A549 (cell line): ENCODE measurements around the gene PKN3. TPM values are rescaled to one million over a fixed set of nuclear protein-coding genes. Genes with fewer than 3 reads are reported as not detected.

Source experiments
- ATAC-seq, 2 experiments: fragments of 200-7000 bp in 1 of 2; fragments of >200 bp in 1 of 2; cut with Nextera tagmentation in 1 of 2; cut with Tn5 transposase in 1 of 2; 3 replicates each; pipeline versions ENCODE4 v1.8.0 to v1.9.1; 2018 to 2020; ENCODE audit warnings: mild to moderate bottlenecking in 1 of 2, moderate library complexity in 1 of 2
- CTCF ChIA-PET: fragments of 300-600 bp; sonication (Branson Sonifier 250); formaldehyde crosslinking; extraction: SDS; loops from one replicate; lab custom pipeline; 2021; ENCODE audit warnings: antibody characterized with exemption, inconsistent platforms; lab: Yijun Ruan, JAX
- POLR2A ChIA-PET: fragments of 350-600 bp; formaldehyde crosslinking; extraction: SDS; loops from one replicate; lab custom pipeline; 2021; ENCODE audit warnings: antibody characterized with exemption, inconsistent platforms; lab: Yijun Ruan, JAX
- DNase-seq, 2 experiments: peaks; one replicate each; pipeline versions ENCODE4 v3.0.0 to v3.0.0-alpha.2; 2011 to 2016; ENCODE audit warnings: low read depth in 1 of 2, low spot score in 1 of 2
- FAIRE-seq: peaks from 2 replicates; lab custom pipeline; 2011; peaks lifted over from hg19 to GRCh38; lab: Jason Lieb, UNC
- H3K27ac ChIP-seq, 2 experiments: fragments of >200 bp; sonication (Bioruptor Twin); formaldehyde crosslinking; 3 replicates each; pipeline ENCODE4 v1.5.1; 2016 to 2017
- H3K4me1 ChIP-seq: fragments of >200 bp; sonication (Bioruptor Twin); formaldehyde crosslinking; 3 replicates; pipeline ENCODE4 v1.6.1; 2016
- H3K4me2 ChIP-seq: fragments of >200 bp; sonication (Bioruptor Twin); formaldehyde crosslinking; 3 replicates; pipeline ENCODE4 v1.6.1; 2016
- H3K4me3 ChIP-seq: fragments of >200 bp; sonication (Bioruptor Twin); formaldehyde crosslinking; 3 replicates; pipeline ENCODE4 v1.5.1; 2016
- H3K9me3 ChIP-seq: fragments of >200 bp; sonication (Bioruptor Twin); formaldehyde crosslinking; 3 replicates; pipeline ENCODE4 v1.6.1; 2016
- BHLHE40 ChIP-seq: IDR thresholded peaks from 2 replicates; pipeline ENCODE4 v1.6.1; 2012; ENCODE audit warnings: low read depth, low read length, inconsistent platforms
- CHD2 ChIP-seq: fragments of 150-350 bp; IDR thresholded peaks from 2 replicates; pipeline ENCODE4 v1.6.1; 2014; ENCODE audit warnings: low read length; ENCODE audit not compliant: partially characterized antibody
- CHD4 ChIP-seq: fragments of 200-600 bp; sonication (generic); IDR thresholded peaks from 2 replicates; pipeline ENCODE4 v1.6.1; 2016; ENCODE audit warnings: antibody characterized with exemption, mild to moderate bottlenecking, borderline replicate concordance
- ESRRA ChIP-seq: fragments of 150-350 bp; IDR thresholded peaks from 2 replicates; pipeline ENCODE4 v1.6.1; 2014; ENCODE audit warnings: mild to moderate bottlenecking, low read length, borderline replicate concordance
- FOSB ChIP-seq: fragments of 250-450 bp; sonication (Bioruptor Pico); IDR thresholded peaks from 2 replicates; pipeline ENCODE4 v1.5.0; 2020; ENCODE audit warnings: mild to moderate bottlenecking, moderate library complexity
- JUN ChIP-seq, 2 experiments: fragments of >200 bp; sonication (Bioruptor Twin); formaldehyde crosslinking; IDR thresholded peaks; 2 replicates in 1 of 2; 3 replicates in 1 of 2; pipeline ENCODE4 v1.6.1; 2016 to 2017
- JUNB ChIP-seq: fragments of >200 bp; sonication (Bioruptor Twin); formaldehyde crosslinking; IDR thresholded peaks from 2 replicates; pipeline ENCODE4 v1.6.1; 2016
- KDM1A ChIP-seq: fragments of 200-600 bp; sonication (generic); IDR thresholded peaks from 2 replicates; pipeline ENCODE4 v1.6.1; 2016; ENCODE audit warnings: low read depth, mild to moderate bottlenecking
- MAFK ChIP-seq: fragments of 450-650 bp; IDR thresholded peaks from 2 replicates; pipeline ENCODE4 v1.6.1; 2014; ENCODE audit not compliant: partially characterized antibody
- MAZ ChIP-seq: fragments of 150-350 bp; IDR thresholded peaks from 2 replicates; pipeline ENCODE4 v1.6.1; 2014; ENCODE audit warnings: antibody characterized with exemption, low read depth, low read length, borderline replicate concordance
- MYC ChIP-seq: IDR thresholded peaks from 2 replicates; pipeline ENCODE4 v1.6.1; 2012; ENCODE audit warnings: mild to moderate bottlenecking, inconsistent platforms, low read length, improper control_type of control experiment, borderline replicate concordance
- NFE2L2 ChIP-seq: fragments of 150-350 bp; conservative IDR thresholded peaks from 2 replicates; pipeline ENCODE4 v1.6.1; 2014; ENCODE audit warnings: low read length
- NPAS2 ChIP-seq: fragments of 250-450 bp; sonication (Bioruptor Pico); IDR thresholded peaks from 2 replicates; pipeline ENCODE4 v1.8.0; 2022; ENCODE audit warnings: mild to moderate bottlenecking, moderate library complexity, borderline replicate concordance
- TFCP2L1 ChIP-seq: fragments of 250-450 bp; sonication (Bioruptor Pico); IDR thresholded peaks from 2 replicates; pipeline ENCODE4 v1.5.0; 2021; ENCODE audit warnings: mild to moderate bottlenecking
- TP53 ChIP-seq: fragments of 250-450 bp; sonication (Bioruptor Pico); IDR thresholded peaks from 2 replicates; pipeline ENCODE4 v1.5.0; 2021; ENCODE audit warnings: mild to moderate bottlenecking, moderate library complexity
- ZFP36 ChIP-seq: fragments of 450-650 bp; IDR thresholded peaks from 2 replicates; pipeline ENCODE4 v1.6.1; 2014; ENCODE audit warnings: borderline replicate concordance; ENCODE audit not compliant: partially characterized antibody
- WGBS: methylation state at CpG from one replicate; pipeline ENCODE4 v1.1.6; 2017; ENCODE audit errors: missing lambda C conversion rate; 5-methylcytosine and 5-hydroxymethylcytosine counted together
- polyA plus RNA-seq, 4 experiments: library from polyadenylated mRNA; depleted of rRNA in 3 of 4; stranded (reverse); fragments of >200 nt; fragmentation: RNase III in 1 of 4; extraction: RNeasy Plus Mini Kit Qiagen cat#74134 plus additional on column Dnase treatment in 1 of 4; gene quantifications; 2 replicates in 3 of 4; 3 replicates in 1 of 4; pipeline ENCODE4 v1.2.3, GENCODE V29; 2011 to 2017
- TF ChIP-seq, protein P1 (sequence below): IDR thresholded peaks from 2 replicates; pipeline ENCODE4 v1.6.1; 2012
- TF ChIP-seq, protein P2 (sequence below): fragments of 150-350 bp; IDR thresholded peaks from 2 replicates; pipeline ENCODE4 v1.6.1; 2014; ENCODE audit warnings: low read depth, mild to moderate bottlenecking, low read length
- TF ChIP-seq, protein P3 (sequence below): fragments of 250-450 bp; sonication (Bioruptor Pico); IDR thresholded peaks from 2 replicates; pipeline ENCODE4 v1.5.0; 2021; ENCODE audit warnings: mild to moderate bottlenecking, moderate library complexity, borderline replicate concordance

The PKN3 gene
- polyA plus RNA-seq, 2 of the 4 experiments (the other 2 are of a cell fraction): 9.0 to 14.1 TPM

DNA sequence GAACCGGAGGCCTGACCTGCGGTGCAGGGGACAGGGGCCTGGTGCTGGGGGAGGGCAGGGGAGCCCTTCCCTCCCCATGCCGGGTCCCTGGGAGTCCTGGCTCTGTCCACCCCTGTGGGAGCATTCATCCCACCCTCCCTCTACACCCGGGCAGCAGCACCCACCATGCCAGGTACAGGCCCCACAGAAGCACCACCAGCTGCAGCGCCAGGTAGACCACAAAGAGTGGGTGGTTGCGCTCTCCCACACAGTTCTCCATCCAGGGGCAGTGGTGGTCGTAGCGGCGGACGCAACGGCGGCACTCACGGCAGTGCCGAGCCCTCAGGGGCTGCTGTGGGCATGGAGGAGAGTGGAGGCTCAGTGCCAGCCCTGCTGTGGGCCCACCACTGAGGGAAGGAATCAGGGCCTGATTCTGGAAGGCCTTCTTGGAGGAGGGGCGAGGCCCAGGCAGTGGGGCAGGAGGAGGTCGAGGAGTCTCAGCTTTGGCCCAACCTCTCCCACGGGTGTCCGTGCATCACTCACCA lies 19.2 kb downstream of the PKN3 start (continued):
- TF ChIP-seq, protein P1, sequence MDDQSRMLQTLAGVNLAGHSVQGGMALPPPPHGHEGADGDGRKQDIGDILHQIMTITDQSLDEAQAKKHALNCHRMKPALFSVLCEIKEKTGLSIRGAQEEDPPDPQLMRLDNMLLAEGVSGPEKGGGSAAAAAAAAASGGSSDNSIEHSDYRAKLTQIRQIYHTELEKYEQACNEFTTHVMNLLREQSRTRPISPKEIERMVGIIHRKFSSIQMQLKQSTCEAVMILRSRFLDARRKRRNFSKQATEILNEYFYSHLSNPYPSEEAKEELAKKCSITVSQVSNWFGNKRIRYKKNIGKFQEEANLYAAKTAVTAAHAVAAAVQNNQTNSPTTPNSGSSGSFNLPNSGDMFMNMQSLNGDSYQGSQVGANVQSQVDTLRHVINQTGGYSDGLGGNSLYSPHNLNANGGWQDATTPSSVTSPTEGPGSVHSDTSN: no peak
- TF ChIP-seq CHD2: no peak
- TF ChIP-seq, protein P2, sequence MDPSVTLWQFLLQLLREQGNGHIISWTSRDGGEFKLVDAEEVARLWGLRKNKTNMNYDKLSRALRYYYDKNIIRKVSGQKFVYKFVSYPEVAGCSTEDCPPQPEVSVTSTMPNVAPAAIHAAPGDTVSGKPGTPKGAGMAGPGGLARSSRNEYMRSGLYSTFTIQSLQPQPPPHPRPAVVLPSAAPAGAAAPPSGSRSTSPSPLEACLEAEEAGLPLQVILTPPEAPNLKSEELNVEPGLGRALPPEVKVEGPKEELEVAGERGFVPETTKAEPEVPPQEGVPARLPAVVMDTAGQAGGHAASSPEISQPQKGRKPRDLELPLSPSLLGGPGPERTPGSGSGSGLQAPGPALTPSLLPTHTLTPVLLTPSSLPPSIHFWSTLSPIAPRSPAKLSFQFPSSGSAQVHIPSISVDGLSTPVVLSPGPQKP: no peak
- no peak for TF ChIP-seq ZFP36
- TF ChIP-seq JUN (IDR thresholded peaks at IDR 0.05): no peak
- no peak for TF ChIP-seq TFCP2L1
- TF ChIP-seq JUNB: no peak
- no peak for TF ChIP-seq BHLHE40
- no peak for TF ChIP-seq FOSB (CRISPR knock-in tag)
- TF ChIP-seq MAFK: no peak
- no peak for TF ChIP-seq KDM1A

DNA sequence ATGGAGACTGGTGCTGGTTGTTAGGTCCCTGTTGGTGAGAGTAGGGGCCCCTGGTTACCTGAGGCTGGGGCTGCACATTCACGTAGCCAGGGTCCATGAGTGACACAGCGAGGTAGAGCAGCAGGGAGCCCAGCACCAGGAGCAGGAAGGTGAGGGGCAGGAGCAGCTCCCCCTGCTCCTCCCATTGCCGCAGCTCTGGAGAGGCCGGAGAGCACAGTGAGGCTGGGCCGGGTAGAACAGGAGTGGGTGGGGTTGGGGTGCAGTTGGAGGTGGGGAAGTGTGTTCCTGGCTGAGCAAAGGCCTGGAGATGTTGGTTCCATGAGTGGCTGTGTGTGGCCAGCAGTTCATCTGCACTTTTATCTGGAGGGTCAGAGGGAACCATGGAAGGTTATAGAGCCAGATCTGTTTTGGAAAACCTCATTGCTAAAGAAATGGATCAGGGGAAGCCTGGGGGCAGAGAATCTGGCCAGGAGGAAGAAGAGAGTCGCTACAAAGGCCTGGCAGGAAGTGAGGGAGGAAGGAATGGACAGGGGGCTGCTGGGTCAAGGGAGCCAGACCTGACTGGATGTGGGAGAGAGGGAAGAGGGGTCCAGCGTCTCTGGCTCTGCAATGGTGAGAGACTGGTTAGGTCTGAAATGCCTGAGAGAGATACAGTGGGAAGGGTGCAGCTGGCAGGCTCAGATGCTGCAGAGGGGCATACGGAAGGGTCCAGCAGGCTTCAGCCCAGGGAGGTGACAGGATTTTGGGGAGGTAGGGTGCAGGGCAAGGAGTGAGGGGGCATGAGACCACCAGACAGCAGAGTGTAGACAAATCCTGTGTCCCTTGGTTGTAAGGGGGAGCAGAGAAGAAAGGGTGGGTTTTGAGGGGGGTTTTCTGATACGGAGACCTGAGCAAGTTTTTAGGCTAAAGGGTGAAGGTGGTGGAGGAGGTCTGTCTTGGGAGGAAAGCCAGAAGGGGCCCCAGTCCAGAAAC lies 20.4 kb downstream of the PKN3 start:
- POLR2A ChIA-PET: interaction anchor here (0.6 kb wide), 1 partner anchor 249 kb away, joined by 7 read pairs; no protein-coding TSS in a partner anchor
- 76% methylated on average over 8 of the region's 9 CpGs for WGBS
- Histone ChIP-seq H3K4me3 (peak overlapping the region; percentile 81), H3K9me3 (no peaks in the 10 kb centered on the region)
- no peak for FAIRE-seq
- no peak for TF ChIP-seq MYC
- TF ChIP-seq MAZ: no peak
- no peak for TF ChIP-seq CHD4
- TF ChIP-seq NPAS2: no peak
- TF ChIP-seq, protein P3, sequence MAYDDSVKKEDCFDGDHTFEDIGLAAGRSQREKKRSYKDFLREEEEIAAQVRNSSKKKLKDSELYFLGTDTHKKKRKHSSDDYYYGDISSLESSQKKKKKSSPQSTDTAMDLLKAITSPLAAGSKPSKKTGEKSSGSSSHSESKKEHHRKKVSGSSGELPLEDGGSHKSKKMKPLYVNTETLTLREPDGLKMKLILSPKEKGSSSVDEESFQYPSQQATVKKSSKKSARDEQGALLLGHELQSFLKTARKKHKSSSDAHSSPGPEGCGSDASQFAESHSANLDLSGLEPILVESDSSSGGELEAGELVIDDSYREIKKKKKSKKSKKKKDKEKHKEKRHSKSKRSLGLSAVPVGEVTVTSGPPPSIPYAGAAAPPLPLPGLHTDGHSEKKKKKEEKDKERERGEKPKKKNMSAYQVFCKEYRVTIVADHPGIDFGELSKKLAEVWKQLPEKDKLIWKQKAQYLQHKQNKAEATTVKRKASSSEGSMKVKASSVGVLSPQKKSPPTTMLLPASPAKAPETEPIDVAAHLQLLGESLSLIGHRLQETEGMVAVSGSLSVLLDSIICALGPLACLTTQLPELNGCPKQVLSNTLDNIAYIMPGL (CRISPR knock-in tag): no peak
- TF ChIP-seq ESRRA: no peak
- TF ChIP-seq NFE2L2: no peak
- no peak for TF ChIP-seq TP53 (CRISPR knock-in tag)
- TF ChIP-seq, all 56 proteins: peak for 0
- Histone ChIP-seq H3K27ac (peak overlapping the region; percentile 85 to 91), H3K4me2 (peak overlapping the region; percentile 92), H3K4me1 (peaks cover 14% of the 10 kb centered on the region)
- no peak for DNase-seq
- CTCF ChIA-PET: no interaction called here
- no peak for ATAC-seq

DNA sequence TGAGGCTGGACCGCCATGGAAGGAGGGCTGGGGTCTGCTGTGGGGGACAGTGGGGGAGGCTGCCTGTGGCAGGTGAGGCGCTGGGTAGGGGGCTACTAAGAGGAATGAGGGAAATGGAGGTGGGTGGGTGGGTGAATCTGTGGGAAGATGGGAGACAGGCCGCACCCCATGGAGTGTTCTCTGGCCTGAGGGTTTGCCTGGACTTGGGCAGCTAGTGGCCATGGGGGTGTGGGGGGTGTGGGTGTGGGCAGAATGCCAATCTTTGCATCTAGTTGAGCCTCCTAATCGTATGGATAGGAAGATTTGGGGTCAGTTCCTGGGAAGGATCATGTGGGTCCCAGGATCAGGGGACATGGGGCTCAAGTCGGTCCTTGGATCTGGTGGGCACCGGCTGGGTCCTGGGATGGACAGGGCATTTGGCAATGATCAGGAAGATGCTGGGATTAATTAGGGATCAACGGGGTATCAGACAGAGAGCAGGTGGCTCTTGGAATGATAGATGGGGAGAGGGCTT lies 21.1 kb downstream of the PKN3 start:
- no peak for TF ChIP-seq JUN (IDR thresholded peaks at IDR 0.05)
- TF ChIP-seq, all 56 proteins: peak for 0
- H3K9me3 ChIP-seq: no peaks in the 10 kb centered on the region
- peak; percentile 1 to 2; a peak in 4 of 6 replicates for ATAC-seq
- POLR2A ChIA-PET: interaction anchor here (0.6 to 1.4 kb wide), 3 partner anchors 10 to 248 kb away, joined by 7 to 11 read pairs (median 8); partner anchors contain the start of gene ENDOG
- CTCF ChIA-PET: interaction anchor here (1.3 to 2.3 kb wide), 2 partner anchors 10 to 12 kb away, joined by 3 to 18 read pairs; no protein-coding TSS in a partner anchor
- H3K4me1 ChIP-seq: peaks cover 14% of the 10 kb centered on the region
- H3K27ac ChIP-seq: peak overlapping the region; percentile 85 to 91
- peak overlapping the region; percentile 81 for H3K4me3 ChIP-seq
- peak overlapping the region; percentile 92 for H3K4me2 ChIP-seq
- no peak for FAIRE-seq
- DNase-seq: peak in 1 of 2 experiments; percentile 31
- 28% methylated on average over 7 of the region's 7 CpGs for WGBS
